Panc1 (cell line): ENCODE measurements around the gene ZNF672. TPM values are rescaled to one million over a fixed set of nuclear protein-coding genes. Genes with fewer than 3 reads are reported as not detected.

Experiments
- ATAC-seq: fragments of 200-7000 bp; cut with Tn5 transposase; 2 replicates; pipeline ENCODE4 v1.9.1; 2020; ENCODE audit warnings: mild to moderate bottlenecking, moderate library complexity
- BruUV-seq: library from RNA; stranded (reverse); fragments of 400-500 nt; replicated peaks from 2 replicates; lab custom pipeline; 2021; lab: Mats Ljungman, UMichigan
- CTCF ChIA-PET: fragments of 300-600 bp; sonication (Branson Sonifier 250); formaldehyde crosslinking; loops from one replicate; lab custom pipeline; 2022; ENCODE audit warnings: antibody characterized with exemption; lab: Charles Lee
- POLR2A ChIA-PET: fragments of 300-600 bp; sonication (Branson Sonifier 250); formaldehyde crosslinking; loops from one replicate; lab custom pipeline; 2022; ENCODE audit warnings: antibody characterized with exemption; lab: Charles Lee
- DNase-seq: peaks from one replicate; pipeline ENCODE4 v3.0.0-alpha.2; 2010; ENCODE audit warnings: low read depth, low spot score
- H3K27ac ChIP-seq: 2 replicates; pipeline ENCODE4 v1.5.1; 2011; ENCODE audit warnings: mild to moderate bottlenecking, low read length, inconsistent platforms
- H3K27me3 ChIP-seq: fragments of 200-500 bp; sonication (Bioruptor generic); 2 replicates; pipeline ENCODE4 v1.6.0; 2014; ENCODE audit warnings: low read length, inconsistent platforms; ENCODE audit not compliant: control insufficient read depth, insufficient read depth
- H3K36me3 ChIP-seq: fragments of 200-500 bp; sonication (Bioruptor generic); 2 replicates; pipeline ENCODE4 v1.5.1; 2014; ENCODE audit warnings: inconsistent platforms, mild to moderate bottlenecking, low read length, moderate library complexity; ENCODE audit not compliant: control insufficient read depth, insufficient read depth
- H3K4me1 ChIP-seq: 2 replicates; pipeline ENCODE4 v1.5.1; 2011; ENCODE audit warnings: inconsistent platforms, mild to moderate bottlenecking, low read length, moderate library complexity; ENCODE audit not compliant: control insufficient read depth, insufficient read depth
- H3K4me3 ChIP-seq, 2 experiments: 2 replicates each; pipeline ENCODE4 v1.5.1; 2011 to 2012; ENCODE audit warnings: low read depth in 2 of 2, low read length in 2 of 2, mild to moderate bottlenecking in 2 of 2, inconsistent platforms in 1 of 2, moderate library complexity in 1 of 2
- H3K9me3 ChIP-seq: fragments of 200-500 bp; sonication (Bioruptor generic); 2 replicates; pipeline ENCODE4 v1.5.1; 2014; ENCODE audit warnings: low read depth, mild to moderate bottlenecking, inconsistent platforms, low read length, moderate library complexity; ENCODE audit not compliant: control insufficient read depth, insufficient read depth
- CTCF ChIP-seq: fragments of 450-650 bp; IDR thresholded peaks from 2 replicates; pipeline ENCODE4 v1.5.1; 2017; ENCODE audit warnings: mild to moderate bottlenecking
- POLR2AphosphoS5 ChIP-seq: IDR thresholded peaks from 2 replicates; pipeline ENCODE4 v1.6.1; 2012; ENCODE audit warnings: mild to moderate bottlenecking, low read depth, low read length, moderate library complexity
- REST ChIP-seq, 2 experiments: IDR thresholded peaks; 2 replicates each; pipeline ENCODE4 v1.6.1; 2011 to 2012; ENCODE audit warnings: low read depth in 2 of 2, control low read depth in 1 of 2, low read length in 1 of 2, mild to moderate bottlenecking in 1 of 2, moderate library complexity in 1 of 2; ENCODE audit not compliant: insufficient read depth in 1 of 2
- SIN3A ChIP-seq: IDR thresholded peaks from 2 replicates; pipeline ENCODE4 v1.6.1; 2012; ENCODE audit warnings: low read depth, mild to moderate bottlenecking, low read length, moderate library complexity, borderline replicate concordance; ENCODE audit not compliant: insufficient read depth
- TCF7L2 ChIP-seq: IDR thresholded peaks from 2 replicates; pipeline ENCODE4 v1.6.1; 2011; ENCODE audit warnings: mild to moderate bottlenecking, low read depth, low read length, inconsistent platforms
- in situ Hi-C: cut with HindIII; loops from 2 replicates; pipeline ENCODE4 v1.10.0; 2016; ENCODE audit warnings: low sequenced_read_pairs, low pct_unique_long_range_greater_than_20kb
- intact Hi-C: fragments of 100-400 bp; cut with micrococcal nuclease; formaldehyde crosslinking; loops from one replicate; pipeline ENCODE4 v1.10.0; 2022; ENCODE audit not compliant: unreplicated experiment
- microRNA-seq: library from miRNA; unstranded; fragments of <30 nt; microRNA quantifications from one replicate; pipeline ENCODE4 v1.1.0, GENCODE V29; 2020; ENCODE audit not compliant: unreplicated experiment
- total RNA-seq: library from RNA; stranded (reverse); gene quantifications from one replicate; pipeline ENCODE4 v1.2.1, GENCODE V29; 2021; ENCODE audit not compliant: unreplicated experiment

ZNF672 gene
- total RNA-seq, 1 experiment from 2014 or later = 36.2 TPM

GRCh38 chr1:248897412-248898337, 59.7 kb downstream of the ZNF672 start:
- no peak overlapping the region for H3K27ac ChIP-seq
- intact Hi-C loops (no loop called here), in situ Hi-C loops (no loop called here)
- no peaks in the 10 kb centered on the region for H3K36me3 ChIP-seq
- peaks cover 7% of the 10 kb centered on the region; the same call in 1 of the 2 replicates for H3K27me3 ChIP-seq
- DNase-seq (no peak), ATAC-seq (no peak)
- H3K9me3 ChIP-seq = no peaks in the 10 kb centered on the region
- no peaks in the 10 kb centered on the region for H3K4me1 ChIP-seq
- H3K4me3 ChIP-seq = no peak overlapping the region
- ChIA-PET POLR2A (no interaction called here), CTCF (no interaction called here)
- TF ChIP-seq POLR2AphosphoS5 = no peak
- TF ChIP-seq SIN3A = no peak
- no peak for TF ChIP-seq CTCF
- no peak for TF ChIP-seq REST (IDR thresholded peaks at IDR 0.05; ENCODE audit: insufficient read depth in 1 of 2, low read depth in 2 of 2, low read length in 1 of 2)
- TF ChIP-seq TCF7L2 = no peak
- no TSS peak for BruUV-seq

Small RNA genes within 50 kb of the gene (microRNA-seq; reads per million reads assigned to microRNA genes)
- not detected for gene MIR3124

Other genes starting within 250 kb of the ZNF672 start
- not detected for gene OR2T10, start 240.5 kb upstream of the ZNF672 start, total RNA-seq
- gene OR2T11, start 203.1 kb upstream of the ZNF672 start, total RNA-seq = not detected
- gene OR2T35, start 192.9 kb upstream of the ZNF672 start, total RNA-seq = not detected
- not detected for gene OR2T27, start 182.7 kb upstream of the ZNF672 start, total RNA-seq
- gene OR14I1, start 135.5 kb upstream of the ZNF672 start, total RNA-seq = not detected
- not detected for gene LYPD8, start 82.5 kb upstream of the ZNF672 start, total RNA-seq
- gene SH3BP5L, start 12.3 kb upstream of the ZNF672 start, total RNA-seq = 23.9 TPM
- 62.3 TPM for gene ZNF692, start 20.9 kb downstream of the ZNF672 start, total RNA-seq
- gene PGBD2, start 68.0 kb downstream of the ZNF672 start, total RNA-seq = 7.1 TPM